HepG2 (cell line): ENCODE results near the gene SLC22A31. TPM values are rescaled to one million over a fixed set of nuclear protein-coding genes. Genes with fewer than 3 reads are reported as not detected.

ENCODE experiments used
- ATAD3A ChIP-seq: sonication (generic); formaldehyde crosslinking; IDR thresholded peaks from 2 replicates; pipeline ENCODE4 v1.4.0; 2020; ENCODE audit warnings: missing genetic modification reagents
- CBX1 ChIP-seq: IDR thresholded peaks from one replicate; pipeline ENCODE4 v1.6.1; 2016; ENCODE audit warnings: antibody characterized with exemption, low read depth
- DBP ChIP-seq: sonication (generic); formaldehyde crosslinking; IDR thresholded peaks from 2 replicates; pipeline ENCODE4 v1.4.0; 2020; ENCODE audit warnings: missing genetic modification reagents; ENCODE audit errors: not compliant biosample characterization
- GATA4 ChIP-seq: sonication (generic); IDR thresholded peaks from 2 replicates; pipeline ENCODE4 v1.6.1; 2016; ENCODE audit warnings: antibody characterized with exemption, low read depth, borderline replicate concordance
- GTF2F1 ChIP-seq: fragments of 150-350 bp; IDR thresholded peaks from 2 replicates; pipeline ENCODE4 v1.6.1; 2014; ENCODE audit warnings: low read length
- MIER2 ChIP-seq: IDR thresholded peaks from 2 replicates; pipeline ENCODE4 v1.6.1; 2016; ENCODE audit warnings: missing biosample characterization, missing genetic modification reagents
- MYNN ChIP-seq: sonication (generic); formaldehyde crosslinking; IDR thresholded peaks from 2 replicates; pipeline ENCODE4 v1.4.0; 2020; ENCODE audit warnings: mild to moderate bottlenecking, low read depth, missing genetic modification reagents
- PRMT3 ChIP-seq: sonication (generic); formaldehyde crosslinking; IDR thresholded peaks from 2 replicates; pipeline ENCODE4 v1.8.1; 2022; ENCODE audit warnings: low read depth, mild to moderate bottlenecking, moderate library complexity, missing genetic modification reagents, borderline replicate concordance
- SALL2 ChIP-seq: sonication (generic); formaldehyde crosslinking; IDR thresholded peaks from 2 replicates; pipeline ENCODE4 v1.8.1; 2023; ENCODE audit warnings: mild to moderate bottlenecking, missing genetic modification reagents, inconsistent platforms
- SRSF4 ChIP-seq: fragments of 200-400 bp; formaldehyde crosslinking; IDR thresholded peaks from one replicate; pipeline ENCODE4 v1.6.1; 2018; ENCODE audit warnings: mild to moderate bottlenecking, low read depth, low read length, moderate library complexity; ENCODE audit not compliant: poor library complexity, severe bottlenecking
- TCF12 ChIP-seq, 2 experiments: fragments of 450-650 bp in 1 of 2; sonication (generic) in 1 of 2; formaldehyde crosslinking in 1 of 2; IDR thresholded peaks; 2 replicates each; pipeline versions ENCODE4 v1.6.1 to v1.8.0; 2017 to 2022; ENCODE audit warnings: antibody characterized with exemption in 1 of 2, mild to moderate bottlenecking in 1 of 2, missing genetic modification reagents in 1 of 2, moderate library complexity in 1 of 2
- TEAD2 ChIP-seq: sonication (generic); formaldehyde crosslinking; IDR thresholded peaks from 2 replicates; pipeline ENCODE4 v1.9.0; 2021; ENCODE audit warnings: missing genetic modification reagents
- ZEB1 ChIP-seq: IDR thresholded peaks from 2 replicates; pipeline ENCODE4 v1.6.1; 2012; ENCODE audit warnings: mild to moderate bottlenecking, low read depth, inconsistent platforms; ENCODE audit not compliant: insufficient replicate concordance
- ZNF17 ChIP-seq: sonication (generic); formaldehyde crosslinking; IDR thresholded peaks from 2 replicates; pipeline ENCODE4 v1.5.0; 2020; ENCODE audit warnings: mild to moderate bottlenecking, missing genetic modification reagents
- ZNF383 ChIP-seq: sonication (generic); formaldehyde crosslinking; IDR thresholded peaks from 2 replicates; pipeline ENCODE4 v1.4.0; 2020; ENCODE audit warnings: missing genetic modification reagents, mild to moderate bottlenecking, borderline replicate concordance
- ZNF441 ChIP-seq: sonication (generic); formaldehyde crosslinking; IDR thresholded peaks from 2 replicates; pipeline ENCODE4 v1.7.0; 2021; ENCODE audit warnings: missing genetic modification reagents, borderline replicate concordance
- ZNF569 ChIP-seq: sonication (generic); formaldehyde crosslinking; IDR thresholded peaks from 2 replicates; pipeline ENCODE4 v1.5.0; 2020; ENCODE audit warnings: mild to moderate bottlenecking, missing genetic modification reagents, moderate library complexity, borderline replicate concordance
- ZNF572 ChIP-seq: sonication (generic); formaldehyde crosslinking; IDR thresholded peaks from 2 replicates; pipeline ENCODE4 v1.5.1; 2020; ENCODE audit warnings: mild to moderate bottlenecking, missing genetic modification reagents
- ZNF589 ChIP-seq: sonication (generic); formaldehyde crosslinking; conservative IDR thresholded peaks from 2 replicates; pipeline ENCODE4 v1.8.0; 2022; ENCODE audit warnings: mild to moderate bottlenecking, moderate library complexity, missing genetic modification reagents
- ZNF768 ChIP-seq: sonication (generic); formaldehyde crosslinking; IDR thresholded peaks from 2 replicates; pipeline ENCODE4 v1.4.0; 2020; ENCODE audit warnings: missing genetic modification reagents
- polyA plus RNA-seq, 8 experiments: library from polyadenylated mRNA; depleted of rRNA in 3 of 8; stranded (reverse) in 7 of 8; unstranded in 1 of 8; fragments of >200 nt; fragmentation: Illumina TruSeq in 4 of 8; extraction: Trizol in 4 of 8; gene quantifications; 2 replicates each; pipeline versions ENCODE4 v1.2.1 to v1.2.3, GENCODE V29; 2011 to 2016; ENCODE audit warnings: low read depth in 4 of 8, missing spikeins in 1 of 8, mixed read lengths in 1 of 8; ENCODE audit not compliant: insufficient read depth in 1 of 8
- total RNA-seq, 5 experiments: library from RNA; depleted of rRNA; stranded (reverse); fragments of >200 nt; fragmentation: Illumina TruSeq; extraction: Trizol; gene quantifications; 2 replicates each; pipeline ENCODE4 v1.2.3, GENCODE V29; 2016; ENCODE audit warnings: low read depth in 1 of 5
- TF ChIP-seq, protein P1 (sequence below): IDR thresholded peaks from 2 replicates; pipeline ENCODE4 v1.6.1; 2012; ENCODE audit warnings: inconsistent platforms
- TF ChIP-seq, protein P2 (sequence below): sonication (generic); formaldehyde crosslinking; IDR thresholded peaks from 2 replicates; pipeline ENCODE4 v1.4.0; 2020; ENCODE audit warnings: missing genetic modification reagents

SLC22A31 gene
- total and polyA plus RNA-seq, 2 of the 13 experiments (the other 11 are each of a cell fraction or from before 2014, with no cell fraction given) = 67.3 to 83.3 TPM

- TF ChIP-seq ZNF572 (no peak), SALL2 (no peak), GATA4 (no peak), ZNF17 (no peak), SRSF4 (no peak), DBP (CRISPR knock-in tag) (no peak), ZNF569 (CRISPR knock-in tag) (no peak), MIER2 (CRISPR knock-in tag) (no peak), ZNF589 (CRISPR knock-in tag) (no peak), ZNF383 (CRISPR knock-in tag) (no peak), GTF2F1 (no peak), ZNF768 (CRISPR knock-in tag) (peak; percentile 48; the same call in 1 of the 2 replicates), TCF12 (IDR thresholded peaks at IDR 0.05) (no peak), TCF12 (CRISPR knock-in tag; IDR thresholded peaks at IDR 0.05) (no peak), MYNN (CRISPR knock-in tag) (no peak), PRMT3 (no peak), CBX1 (no peak), ZNF441 (CRISPR knock-in tag) (no peak), ATAD3A (CRISPR knock-in tag) (no peak), ZEB1 (no peak), TEAD2 (CRISPR knock-in tag) (no peak)
- TF ChIP-seq, protein P1, sequence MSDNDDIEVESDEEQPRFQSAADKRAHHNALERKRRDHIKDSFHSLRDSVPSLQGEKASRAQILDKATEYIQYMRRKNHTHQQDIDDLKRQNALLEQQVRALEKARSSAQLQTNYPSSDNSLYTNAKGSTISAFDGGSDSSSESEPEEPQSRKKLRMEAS = no peak
- TF ChIP-seq, protein P2, sequence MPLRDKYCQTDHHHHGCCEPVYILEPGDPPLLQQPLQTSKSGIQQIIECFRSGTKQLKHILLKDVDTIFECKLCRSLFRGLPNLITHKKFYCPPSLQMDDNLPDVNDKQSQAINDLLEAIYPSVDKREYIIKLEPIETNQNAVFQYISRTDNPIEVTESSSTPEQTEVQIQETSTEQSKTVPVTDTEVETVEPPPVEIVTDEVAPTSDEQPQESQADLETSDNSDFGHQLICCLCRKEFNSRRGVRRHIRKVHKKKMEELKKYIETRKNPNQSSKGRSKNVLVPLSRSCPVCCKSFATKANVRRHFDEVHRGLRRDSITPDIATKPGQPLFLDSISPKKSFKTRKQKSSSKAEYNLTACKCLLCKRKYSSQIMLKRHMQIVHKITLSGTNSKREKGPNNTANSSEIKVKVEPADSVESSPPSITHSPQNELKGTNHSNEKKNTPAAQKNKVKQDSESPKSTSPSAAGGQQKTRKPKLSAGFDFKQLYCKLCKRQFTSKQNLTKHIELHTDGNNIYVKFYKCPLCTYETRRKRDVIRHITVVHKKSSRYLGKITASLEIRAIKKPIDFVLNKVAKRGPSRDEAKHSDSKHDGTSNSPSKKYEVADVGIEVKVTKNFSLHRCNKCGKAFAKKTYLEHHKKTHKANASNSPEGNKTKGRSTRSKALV = no peak
Measured at GRCh38 chr16:89155184-89155679, 45.1 kb downstream of the SLC22A31 start (continued).
